Endothelial cell of umbilical vein (primary cell): ENCODE results near the gene ZFP14.

Experiments
- EZH2 ChIP-seq: IDR thresholded peaks from 2 replicates; pipeline ENCODE4 v1.6.1; 2012; ENCODE audit warnings: borderline replicate concordance, low read depth, mild to moderate bottlenecking, moderate library complexity, low read length, inconsistent platforms; ENCODE audit not compliant: severe bottlenecking
- JUN ChIP-seq: IDR thresholded peaks from 2 replicates; pipeline ENCODE4 v1.6.1; 2011; ENCODE audit warnings: borderline replicate concordance, low read depth; ENCODE audit not compliant: insufficient read length, insufficient read depth
- POLR2A ChIP-seq: IDR thresholded peaks from 2 replicates; pipeline ENCODE4 v1.6.1; 2012; ENCODE audit warnings: low read depth, mild to moderate bottlenecking, control low read depth, low read length
- POLR2AphosphoS5 ChIP-seq: IDR thresholded peaks from 2 replicates; pipeline ENCODE4 v1.6.1; 2012; ENCODE audit warnings: low read depth, mild to moderate bottlenecking, control low read depth, low read length, moderate library complexity; ENCODE audit not compliant: insufficient read depth
- TF ChIP-seq, protein P1 (sequence below): IDR thresholded peaks from 2 replicates; pipeline ENCODE4 v1.6.1; 2011; ENCODE audit not compliant: insufficient read depth, insufficient read length
- TF ChIP-seq, protein P2 (sequence below), 2 donors: IDR thresholded peaks; 1 replicate in 1 of 2; 2 replicates in 1 of 2; pipeline ENCODE4 v1.5.1; 2011; ENCODE audit warnings: low read length in 2 of 2, mild to moderate bottlenecking in 2 of 2, moderate library complexity in 2 of 2, control low read depth in 1 of 2, inconsistent platforms in 1 of 2, low read depth in 1 of 2; ENCODE audit not compliant: insufficient read depth in 1 of 2; ENCODE audit errors: extremely low read depth in 1 of 2

DNA sequence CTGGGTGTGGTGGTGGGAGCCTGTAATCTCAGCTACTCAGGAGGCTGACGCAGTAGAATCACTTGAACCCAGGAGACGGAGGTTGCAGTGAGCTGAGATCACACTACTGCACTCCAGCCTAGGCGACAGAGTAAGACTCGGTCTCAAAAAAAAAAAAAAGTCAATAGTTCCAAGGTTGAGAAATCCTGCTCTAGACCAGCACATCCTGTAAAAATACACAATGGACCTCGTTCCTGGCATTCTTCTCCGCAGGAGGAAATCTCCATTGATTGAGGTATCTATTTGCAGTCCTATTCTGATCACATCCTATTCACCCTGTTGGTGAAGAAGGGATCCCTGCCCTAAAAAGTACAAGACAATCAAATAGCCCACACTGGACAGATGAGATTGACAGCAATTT lies 15.2 kb downstream of the ZFP14 start:
- no peak for TF ChIP-seq POLR2AphosphoS5
- TF ChIP-seq, protein P1, sequence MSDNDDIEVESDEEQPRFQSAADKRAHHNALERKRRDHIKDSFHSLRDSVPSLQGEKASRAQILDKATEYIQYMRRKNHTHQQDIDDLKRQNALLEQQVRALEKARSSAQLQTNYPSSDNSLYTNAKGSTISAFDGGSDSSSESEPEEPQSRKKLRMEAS, result no peak
- TF ChIP-seq, protein P2, sequence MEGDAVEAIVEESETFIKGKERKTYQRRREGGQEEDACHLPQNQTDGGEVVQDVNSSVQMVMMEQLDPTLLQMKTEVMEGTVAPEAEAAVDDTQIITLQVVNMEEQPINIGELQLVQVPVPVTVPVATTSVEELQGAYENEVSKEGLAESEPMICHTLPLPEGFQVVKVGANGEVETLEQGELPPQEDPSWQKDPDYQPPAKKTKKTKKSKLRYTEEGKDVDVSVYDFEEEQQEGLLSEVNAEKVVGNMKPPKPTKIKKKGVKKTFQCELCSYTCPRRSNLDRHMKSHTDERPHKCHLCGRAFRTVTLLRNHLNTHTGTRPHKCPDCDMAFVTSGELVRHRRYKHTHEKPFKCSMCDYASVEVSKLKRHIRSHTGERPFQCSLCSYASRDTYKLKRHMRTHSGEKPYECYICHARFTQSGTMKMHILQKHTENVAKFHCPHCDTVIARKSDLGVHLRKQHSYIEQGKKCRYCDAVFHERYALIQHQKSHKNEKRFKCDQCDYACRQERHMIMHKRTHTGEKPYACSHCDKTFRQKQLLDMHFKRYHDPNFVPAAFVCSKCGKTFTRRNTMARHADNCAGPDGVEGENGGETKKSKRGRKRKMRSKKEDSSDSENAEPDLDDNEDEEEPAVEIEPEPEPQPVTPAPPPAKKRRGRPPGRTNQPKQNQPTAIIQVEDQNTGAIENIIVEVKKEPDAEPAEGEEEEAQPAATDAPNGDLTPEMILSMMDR (IDR thresholded peaks at IDR 0.05; ENCODE audit: extremely low read depth in 1 of 2, insufficient read depth in 1 of 2, low read depth in 1 of 2, low read length in 2 of 2), result no peak
- no peak for TF ChIP-seq POLR2A
- TF ChIP-seq EZH2, result no peak
- TF ChIP-seq JUN, result no peak
